Measurements from ENCODE around the gene PIWIL1.

GRCh38 chr12:130339951-130340350 is 2.3 kb downstream of the PIWIL1 start:
- TF ChIP-seq EZH2 (IDR thresholded peaks at IDR 0.05; ENCODE audit: low read depth, unreplicated experiment) (no peak), CTCF (conservative IDR thresholded peaks at IDR 0.05; ENCODE audit: low read depth in 2 of 2) (no peak), POLR2AphosphoS5 (IDR thresholded peaks at IDR 0.05; ENCODE audit: low read depth) (no peak), REST (IDR thresholded peaks at IDR 0.05; ENCODE audit: unreplicated experiment) (no peak), ETS1 (IDR thresholded peaks at IDR 0.05) (no peak), NANOG (IDR thresholded peaks at IDR 0.05; ENCODE audit: borderline replicate concordance) (no peak), EZH2phosphoT487 (IDR thresholded peaks at IDR 0.05; ENCODE audit: unreplicated experiment) (no peak), JUNB (IDR thresholded peaks at IDR 0.05; ENCODE audit: unreplicated experiment) (no peak)
